Gastrocnemius medialis (tissue), 4 donors: Measurements from ENCODE around the gene C1orf232. TPM values are rescaled to one million over a fixed set of nuclear protein-coding genes. Genes with fewer than 3 reads are reported as not detected.
A peak's percentile ranks its signal among the peaks of the same experiment; 100 is the strongest.

Experiments
- ATAC-seq, 2 donors: fragments of 150-250 bp; one replicate each; pipeline ENCODE4 v1.9.1; 2016
- DNase-seq, 2 donors: peaks; one replicate each; pipeline ENCODE4 v3.0.0-alpha.2; 2019
- H3K27ac ChIP-seq, 4 donors: fragments of 200-600 bp; sonication (generic); 1 replicate in 1 of 4; 2 replicates in 3 of 4; pipeline ENCODE4 v1.5.1; 2016 to 2018; ENCODE audit warnings: mild to moderate bottlenecking in 2 of 4, moderate library complexity in 1 of 4
- H3K27me3 ChIP-seq, 3 donors: fragments of 200-600 bp; sonication (generic) in 2 of 3; 1 replicate in 1 of 3; 2 replicates in 2 of 3; pipeline versions ENCODE4 v1.5.1 to v1.6.0; 2016 to 2019; ENCODE audit warnings: mild to moderate bottlenecking in 1 of 3, moderate library complexity in 1 of 3
- H3K36me3 ChIP-seq, 2 donors: fragments of 200-600 bp; sonication (generic) in 1 of 2; one replicate each; pipeline ENCODE4 v1.5.1; 2017 to 2018
- H3K4me1 ChIP-seq, 2 donors: fragments of 200-600 bp; sonication (generic) in 1 of 2; one replicate each; pipeline ENCODE4 v1.5.1; 2016 to 2017; ENCODE audit warnings: mild to moderate bottlenecking in 2 of 2
- H3K4me3 ChIP-seq, 4 donors: fragments of 200-600 bp; sonication (generic) in 3 of 4; 1 replicate in 1 of 4; 2 replicates in 3 of 4; pipeline ENCODE4 v1.5.1; 2016 to 2019; ENCODE audit warnings: mild to moderate bottlenecking in 2 of 4
- H3K9me3 ChIP-seq, 3 donors: fragments of 200-600 bp; sonication (generic) in 2 of 3; 1 replicate in 1 of 3; 2 replicates in 2 of 3; pipeline ENCODE4 v1.5.1; 2016 to 2019
- CTCF ChIP-seq, 5 experiments: fragments of 450-650 bp in 3 of 5; fragments of 200-600 bp in 2 of 5; sonication (generic) in 2 of 5; IDR thresholded peaks in 4 of 5; conservative IDR thresholded peaks in 1 of 5; 1 replicate in 4 of 5; 2 replicates in 1 of 5; pipeline ENCODE4 v1.5.1; 2016 to 2019; ENCODE audit warnings: antibody characterized with exemption in 5 of 5, mild to moderate bottlenecking in 3 of 5, moderate library complexity in 3 of 5
- POLR2A ChIP-seq, 2 donors: fragments of 450-650 bp; IDR thresholded peaks; one replicate each; pipeline ENCODE4 v1.6.1; 2017; ENCODE audit warnings: antibody characterized with exemption in 2 of 2, mild to moderate bottlenecking in 2 of 2, moderate library complexity in 2 of 2
- in situ Hi-C, 4 donors: fragments of 200-750 bp; cut with MboI; loops; one replicate each; pipeline versions ENCODE4 v1.15.0 to v1.8.0; 2017; ENCODE audit warnings: low sequenced_read_pairs in 4 of 4
- intact Hi-C: fragments of 100-400 bp; cut with DNase I; formaldehyde crosslinking; loops from one replicate; pipeline ENCODE4 v1.15.1; 2023; ENCODE audit warnings: low total_unique reads
- total RNA-seq, 4 donors: library from RNA; depleted of rRNA; stranded (reverse); fragments of >200 nt; gene quantifications; one replicate each; pipeline versions ENCODE4 v1.1.0 to v1.2.3, GENCODE V29; 2016

The C1orf232 gene
- total RNA-seq, 4 donors from 2014 or later = not detected

GRCh38 chr1:26210147-26210870, 41.5 kb upstream of the C1orf232 start:
- H3K27me3 ChIP-seq = no peaks in the 10 kb centered on the region
- H3K4me3 ChIP-seq = no peak overlapping the region
- intact Hi-C loops (no loop called here), in situ Hi-C loops (no loop called here)
- H3K9me3 ChIP-seq = no peaks in the 10 kb centered on the region
- no peak overlapping the region for H3K27ac ChIP-seq
- TF ChIP-seq CTCF (IDR thresholded peaks at IDR 0.05 in 4 of 5, conservative IDR thresholded peaks at IDR 0.05 in 1 of 5) = no peak
- no peak for TF ChIP-seq POLR2A (IDR thresholded peaks at IDR 0.05)
- ATAC-seq (peak; percentile 53 to 69), DNase-seq (no peak)
- H3K36me3 ChIP-seq = no peaks in the 10 kb centered on the region
- no peaks in the 10 kb centered on the region for H3K4me1 ChIP-seq

DNA sequence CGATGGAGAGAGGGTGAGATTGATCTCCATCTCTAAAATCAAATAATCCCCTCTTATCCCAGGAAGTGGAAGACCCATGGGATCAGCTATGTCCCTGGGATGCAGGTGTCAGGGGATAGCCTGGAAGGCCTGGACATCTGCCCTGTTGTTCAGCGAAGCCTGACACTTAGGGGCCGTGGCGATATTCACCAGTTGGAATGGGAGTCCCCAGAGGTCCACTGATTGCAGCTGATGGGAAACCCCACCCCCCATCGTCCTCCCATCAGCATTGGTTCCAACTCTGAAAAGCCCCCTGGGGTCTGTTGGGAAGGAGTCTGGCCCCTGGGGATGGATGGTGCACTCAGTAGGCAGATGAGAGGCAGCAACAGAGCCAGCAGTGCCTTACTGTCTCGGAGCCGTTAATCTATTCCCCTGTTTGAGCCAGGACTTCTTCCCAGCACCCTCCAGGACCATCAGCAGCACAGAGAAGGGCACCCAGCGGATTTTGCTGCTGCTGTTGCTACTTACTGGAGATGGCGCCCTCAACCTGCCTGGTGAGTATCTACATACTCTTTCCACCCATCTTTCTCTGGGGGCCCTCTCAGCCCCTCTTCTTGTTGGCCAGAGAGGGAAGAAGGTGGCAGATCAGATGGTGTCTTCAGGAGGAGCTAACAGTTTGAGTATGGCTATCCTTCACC, 35.0 kb upstream of the C1orf232 start:
- TF ChIP-seq POLR2A (IDR thresholded peaks at IDR 0.05) = no peak
- TF ChIP-seq CTCF (IDR thresholded peaks at IDR 0.05 in 4 of 5, conservative IDR thresholded peaks at IDR 0.05 in 1 of 5) = no peak
- Histone ChIP-seq H3K4me3 (no peak overlapping the region), H3K27me3 (no peaks in the 10 kb centered on the region), H3K4me1 (no peaks in the 10 kb centered on the region), H3K9me3 (no peaks in the 10 kb centered on the region), H3K27ac (no peak overlapping the region), H3K36me3 (no peaks in the 10 kb centered on the region)
- intact Hi-C loops (loop anchor here (10.0 kb wide), 1 partner anchor 121 kb away; no protein-coding TSS in a partner anchor), in situ Hi-C loops (no loop called here)
- DNase-seq (no peak), ATAC-seq (no peak)

- H3K4me3 ChIP-seq = no peak overlapping the region
- intact Hi-C loops = loop anchor here (10.0 kb wide), 1 partner anchor 124 kb away; no protein-coding TSS in a partner anchor
These were observed 31.6 kb upstream of the C1orf232 start for GRCh38 chr1:26200413-26200812.

GRCh38 chr1:26197813-26198212, 29.1 kb upstream of the C1orf232 start:
- no peak for TF ChIP-seq CTCF (IDR thresholded peaks at IDR 0.05 in 4 of 5, conservative IDR thresholded peaks at IDR 0.05 in 1 of 5)
- no peak for TF ChIP-seq POLR2A (IDR thresholded peaks at IDR 0.05)
- Histone ChIP-seq H3K4me1 (no peaks in the 10 kb centered on the region), H3K9me3 (no peaks in the 10 kb centered on the region), H3K27ac (no peak overlapping the region), H3K36me3 (no peaks in the 10 kb centered on the region), H3K27me3 (no peaks in the 10 kb centered on the region), H3K4me3 (no peak overlapping the region)
- DNase-seq (no peak), ATAC-seq (no peak)
- in situ Hi-C loops = no loop called here
- intact Hi-C loops = no loop called here

More at GRCh38 chr1:26200413-26200812, 31.6 kb upstream of the C1orf232 start:
- DNase-seq (no peak), ATAC-seq (no peak)
- H3K27me3 ChIP-seq = no peaks in the 10 kb centered on the region
- no peaks in the 10 kb centered on the region for H3K36me3 ChIP-seq
- in situ Hi-C loops = no loop called here
- no peaks in the 10 kb centered on the region for H3K4me1 ChIP-seq
- TF ChIP-seq POLR2A (IDR thresholded peaks at IDR 0.05) (no peak), CTCF (IDR thresholded peaks at IDR 0.05 in 4 of 5, conservative IDR thresholded peaks at IDR 0.05 in 1 of 5) (no peak)
- H3K27ac ChIP-seq = no peak overlapping the region
- H3K9me3 ChIP-seq = no peaks in the 10 kb centered on the region
